ENCODE measurements around the gene KAT8.
"Not testable (repeated sequence)": the region's sequence is repeated elsewhere in the genome, so short reads cannot be mapped to it uniquely, and the experiment has no call there.

The KAT8 gene

GRCh38 chr16:31149332-31149731, 31.9 kb downstream of the KAT8 start:
- DNase-seq = no peak

DNA sequence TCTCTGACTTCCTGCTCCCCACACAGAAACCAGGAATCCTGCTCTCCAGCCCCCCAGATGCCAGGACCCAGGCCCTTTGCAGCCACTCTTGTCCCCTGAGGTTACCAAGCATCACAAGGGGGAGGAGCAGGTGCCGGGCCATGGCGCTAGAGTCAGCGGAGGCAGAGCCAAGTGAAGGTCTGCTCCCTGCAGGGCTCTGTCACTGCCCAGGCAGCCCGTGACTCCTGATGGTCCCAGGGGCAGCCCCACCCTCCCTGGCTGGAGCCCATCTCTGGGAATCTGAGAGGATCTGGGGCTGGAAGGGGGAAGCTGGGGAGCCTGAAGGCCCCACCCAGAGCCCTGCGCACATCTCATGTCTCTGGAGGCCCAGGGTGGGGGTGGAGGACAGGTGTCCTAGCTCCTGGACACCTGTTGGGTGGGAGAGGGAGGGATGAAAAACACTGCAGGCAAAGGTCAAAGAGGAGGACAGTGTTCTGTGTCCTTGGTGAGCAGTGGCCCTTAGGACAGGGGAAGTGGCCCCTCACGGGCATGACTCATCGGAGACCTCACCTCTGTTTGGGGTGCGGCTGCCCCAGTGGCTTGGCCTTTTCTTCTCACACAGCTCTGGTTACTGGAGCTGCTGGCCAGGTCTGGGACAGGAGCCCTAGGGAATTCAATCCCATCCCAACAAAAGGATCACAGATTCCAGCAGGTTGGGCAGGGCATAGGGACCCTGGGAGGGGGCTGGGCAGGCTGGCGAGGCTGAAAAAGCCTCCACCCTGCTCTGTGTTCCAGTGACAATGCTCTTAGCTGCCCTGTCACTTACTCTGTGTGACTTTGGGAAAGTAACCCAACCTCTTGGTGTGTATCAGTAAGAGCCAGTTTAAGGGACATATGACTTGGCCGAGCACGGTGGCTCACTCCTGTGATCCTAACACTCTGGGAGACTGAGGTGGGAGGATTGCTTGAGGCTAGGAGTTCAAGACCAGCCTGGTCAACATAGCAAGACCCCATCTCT, 32.7 kb downstream of the KAT8 start, which contains the start of gene PRSS36:
Gene PRSS36, minus strand, starts transcription at position 173 of the 997 bp plus-strand sequence. Its CDS starts 31 bp downstream, at position 142.
- no peak for DNase-seq

GRCh38 chr16:31150976-31151375, 33.5 kb downstream of the KAT8 start:
- not testable (repeated sequence) for DNase-seq

GRCh38 chr16:31157136-31157535, 39.7 kb downstream of the KAT8 start:
- DNase-seq = no peak

- no peak for DNase-seq
These were observed 49.9 kb downstream of the KAT8 start for GRCh38 chr16:31167315-31167714.

DNA sequence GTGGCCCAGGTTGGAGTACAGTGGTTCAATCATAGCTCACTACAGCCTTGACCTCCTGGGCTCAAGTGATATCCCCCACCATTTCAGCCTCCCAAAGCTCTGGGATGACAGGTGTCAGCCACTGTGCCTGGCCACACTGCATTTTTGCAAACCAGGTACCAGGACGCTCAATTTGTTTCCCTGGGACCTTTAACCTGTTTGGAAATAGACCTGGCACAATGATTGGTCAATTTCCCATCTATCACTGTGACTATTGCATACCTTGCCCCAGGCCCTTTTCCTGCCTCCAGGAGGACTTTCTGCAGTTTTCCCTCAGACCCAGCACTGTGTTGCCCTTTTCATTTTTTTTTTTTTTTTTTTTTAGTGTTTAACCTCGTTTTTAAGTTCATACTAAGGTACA, 51.4 kb downstream of the KAT8 start:
- DNase-seq = no peak

GRCh38 chr16:31170048-31170447, 52.6 kb downstream of the KAT8 start:
- DNase-seq = not testable (repeated sequence)

GRCh38 chr16:31177136-31177535, 59.7 kb downstream of the KAT8 start:
- no peak for DNase-seq

- no peak for DNase-seq
These were observed 61.8 kb downstream of the KAT8 start for GRCh38 chr16:31179219-31179746.

- peak; percentile 99 for DNase-seq
These were observed 62.4 kb downstream of the KAT8 start, which contains the start of gene FUS for GRCh38 chr16:31179747-31180459. Gene FUS (plus strand): TSS chr16:31180139. CDS start chr16:31180215, 76 bp downstream.

Data from eye (tissue), 1 donor.